ENCODE results near the gene SCCPDH. TPM values are rescaled to one million over a fixed set of nuclear protein-coding genes. Genes with fewer than 3 reads are reported as not detected.

The SCCPDH gene
- total and polyA plus RNA-seq, 2 experiments from 2014 or later: 44.2 to 44.8 TPM

DNA sequence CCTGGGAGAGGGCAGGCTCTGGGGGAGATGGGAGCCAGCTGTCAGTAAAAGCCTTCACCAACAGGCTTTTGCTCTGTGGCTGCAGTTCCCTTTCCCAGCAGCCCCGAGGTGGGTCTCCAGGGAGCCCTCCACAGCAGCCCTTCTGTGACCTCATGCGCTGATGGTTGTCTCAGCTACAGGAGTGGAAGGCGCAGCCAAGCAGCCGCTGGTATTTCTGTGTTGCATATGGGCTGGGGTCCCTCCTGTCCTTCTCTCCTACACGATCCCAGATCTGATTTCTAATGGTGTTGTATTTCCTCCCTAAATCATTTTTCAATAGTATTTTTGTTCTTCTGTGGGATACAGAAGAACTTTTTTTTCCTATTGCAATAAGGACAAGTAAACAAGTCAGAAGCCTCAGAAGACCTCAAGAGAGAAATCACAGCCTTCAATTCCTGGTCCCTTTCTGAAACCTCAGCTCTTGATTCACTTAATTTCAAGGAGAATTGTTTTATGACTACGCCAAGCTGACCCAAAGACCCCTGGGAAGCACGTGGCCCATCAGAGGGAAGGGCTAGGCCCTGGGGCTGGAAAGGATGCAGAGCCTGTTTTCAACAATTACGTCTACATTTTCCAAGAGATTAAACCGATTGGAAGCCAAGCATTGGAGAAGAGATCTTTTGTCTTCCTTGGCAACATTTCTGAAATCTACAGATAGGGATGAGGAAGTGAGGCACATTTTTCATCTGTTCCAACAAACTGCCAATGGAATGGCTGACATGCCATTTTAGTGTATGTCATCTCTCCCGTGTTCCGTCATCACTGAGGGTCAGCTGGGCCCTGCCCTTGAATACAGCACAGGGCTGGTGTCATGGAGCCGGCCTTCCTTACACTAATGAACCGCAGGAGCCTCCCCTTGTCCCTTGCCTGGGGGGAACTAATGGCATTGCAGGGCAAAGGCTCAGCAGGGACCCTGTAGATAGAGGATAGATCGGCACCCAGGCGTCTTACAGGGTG, 42.0 kb upstream of the SCCPDH start:
- Histone ChIP-seq H2AFZ (no peak overlapping the region), H3K79me2 (no peaks in the 10 kb centered on the region), H3K4me1 (ENCODE audit: insufficient read depth) (peaks cover 7% of the 10 kb centered on the region), H3K9me3 (ENCODE audit: low read depth) (no peaks in the 10 kb centered on the region), H3K4me2 (no peak overlapping the region), H3K4me3 (no peak overlapping the region), H3K9me2 (replicated peaks; ENCODE audit: insufficient read depth) (no peaks in the 10 kb centered on the region), H3K27me3 (no peaks in the 10 kb centered on the region), H3K36me3 (replicated peaks; ENCODE audit: insufficient read depth, low read depth) (no peaks in the 10 kb centered on the region), H4K20me1 (ENCODE audit: insufficient read depth, poor library complexity, severe bottlenecking) (no peaks in the 10 kb centered on the region), H3K27ac (no peak overlapping the region)
- WGBS (ENCODE audit: low lambda C conversion rate, missing lambda C conversion rate): 84% methylated on average over 15 of the region's 15 CpGs
- no peak for DNase-seq (ENCODE audit: low spot score)
- TF ChIP-seq, protein P1, sequence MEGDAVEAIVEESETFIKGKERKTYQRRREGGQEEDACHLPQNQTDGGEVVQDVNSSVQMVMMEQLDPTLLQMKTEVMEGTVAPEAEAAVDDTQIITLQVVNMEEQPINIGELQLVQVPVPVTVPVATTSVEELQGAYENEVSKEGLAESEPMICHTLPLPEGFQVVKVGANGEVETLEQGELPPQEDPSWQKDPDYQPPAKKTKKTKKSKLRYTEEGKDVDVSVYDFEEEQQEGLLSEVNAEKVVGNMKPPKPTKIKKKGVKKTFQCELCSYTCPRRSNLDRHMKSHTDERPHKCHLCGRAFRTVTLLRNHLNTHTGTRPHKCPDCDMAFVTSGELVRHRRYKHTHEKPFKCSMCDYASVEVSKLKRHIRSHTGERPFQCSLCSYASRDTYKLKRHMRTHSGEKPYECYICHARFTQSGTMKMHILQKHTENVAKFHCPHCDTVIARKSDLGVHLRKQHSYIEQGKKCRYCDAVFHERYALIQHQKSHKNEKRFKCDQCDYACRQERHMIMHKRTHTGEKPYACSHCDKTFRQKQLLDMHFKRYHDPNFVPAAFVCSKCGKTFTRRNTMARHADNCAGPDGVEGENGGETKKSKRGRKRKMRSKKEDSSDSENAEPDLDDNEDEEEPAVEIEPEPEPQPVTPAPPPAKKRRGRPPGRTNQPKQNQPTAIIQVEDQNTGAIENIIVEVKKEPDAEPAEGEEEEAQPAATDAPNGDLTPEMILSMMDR (IDR thresholded peaks at IDR 0.05; ENCODE audit: poor library complexity): no peak
- TF ChIP-seq EZH2phosphoT487 (IDR thresholded peaks at IDR 0.05; ENCODE audit: low read depth, severe bottlenecking, unreplicated experiment): no peak
- no peak for TF ChIP-seq EZH2 (IDR thresholded peaks at IDR 0.05; ENCODE audit: borderline replicate concordance)

GRCh38 chr1:246683521-246683920, 40.7 kb upstream of the SCCPDH start:
- no peaks in the 10 kb centered on the region for H3K36me3 ChIP-seq (replicated peaks; ENCODE audit: insufficient read depth, low read depth)
- no peaks in the 10 kb centered on the region for H3K9me3 ChIP-seq (ENCODE audit: low read depth)
- H3K9me2 ChIP-seq (replicated peaks; ENCODE audit: insufficient read depth): no peaks in the 10 kb centered on the region
- peaks cover 3% of the 10 kb centered on the region for H3K4me1 ChIP-seq (ENCODE audit: insufficient read depth)
- no peak for DNase-seq (ENCODE audit: low spot score)
- no peak overlapping the region for H3K4me3 ChIP-seq
- H3K79me2 ChIP-seq: no peaks in the 10 kb centered on the region
- no peaks in the 10 kb centered on the region for H4K20me1 ChIP-seq (ENCODE audit: insufficient read depth, poor library complexity, severe bottlenecking)
- H2AFZ ChIP-seq: no peak overlapping the region
- H3K27ac ChIP-seq: no peak overlapping the region
- H3K27me3 ChIP-seq: no peaks in the 10 kb centered on the region
- no peak overlapping the region for H3K4me2 ChIP-seq
- TF ChIP-seq, protein P1 (IDR thresholded peaks at IDR 0.05; ENCODE audit: poor library complexity): no peak
- TF ChIP-seq EZH2 (IDR thresholded peaks at IDR 0.05; ENCODE audit: borderline replicate concordance): no peak
- no peak for TF ChIP-seq EZH2phosphoT487 (IDR thresholded peaks at IDR 0.05; ENCODE audit: low read depth, severe bottlenecking, unreplicated experiment)
- 88% methylated on average over 9 of the region's 9 CpGs for WGBS (ENCODE audit: low lambda C conversion rate, missing lambda C conversion rate)

GRCh38 chr1:246687002-246687401, 37.2 kb upstream of the SCCPDH start:
- no peaks in the 10 kb centered on the region for H3K27me3 ChIP-seq
- no peaks in the 10 kb centered on the region for H3K36me3 ChIP-seq (replicated peaks; ENCODE audit: insufficient read depth, low read depth)
- H2AFZ ChIP-seq: no peak overlapping the region
- no peaks in the 10 kb centered on the region for H3K9me3 ChIP-seq (ENCODE audit: low read depth)
- H3K79me2 ChIP-seq: no peaks in the 10 kb centered on the region
- H3K27ac ChIP-seq: no peak overlapping the region
- no peaks in the 10 kb centered on the region for H3K4me1 ChIP-seq (ENCODE audit: insufficient read depth)
- 82% methylated on average over 14 of the region's 14 CpGs for WGBS (ENCODE audit: low lambda C conversion rate, missing lambda C conversion rate)
- TF ChIP-seq EZH2 (IDR thresholded peaks at IDR 0.05; ENCODE audit: borderline replicate concordance) (no peak), EZH2phosphoT487 (IDR thresholded peaks at IDR 0.05; ENCODE audit: low read depth, severe bottlenecking, unreplicated experiment) (no peak)
- TF ChIP-seq, protein P1 (IDR thresholded peaks at IDR 0.05; ENCODE audit: poor library complexity): no peak
- H3K4me2 ChIP-seq: no peak overlapping the region
- no peaks in the 10 kb centered on the region for H4K20me1 ChIP-seq (ENCODE audit: insufficient read depth, poor library complexity, severe bottlenecking)
- H3K4me3 ChIP-seq: no peak overlapping the region
- H3K9me2 ChIP-seq (replicated peaks; ENCODE audit: insufficient read depth): no peaks in the 10 kb centered on the region
- no peak for DNase-seq (ENCODE audit: low spot score)

Data from hepatocyte (in vitro differentiated cells).